SK-N-SH treated with all-trans-retinoic acid at 6 μM for 48 hours (cell line): ENCODE results near the gene BTG1.
A peak's percentile ranks its signal among the peaks of the same experiment; 100 is the strongest.

ENCODE experiments used
- ATAC-seq: fragments of 200-7000 bp; cut with Tn5 transposase; 3 replicates; pipeline ENCODE4 v1.9.1; 2020; ENCODE audit warnings: mild to moderate bottlenecking, moderate library complexity
- BACH2 ChIP-seq: fragments of 250-450 bp; sonication (Bioruptor Pico); IDR thresholded peaks from 2 replicates; pipeline ENCODE4 v1.9.0; 2021; ENCODE audit warnings: mild to moderate bottlenecking, borderline replicate concordance
- CSDC2 ChIP-seq: fragments of 250-450 bp; sonication (Bioruptor Pico); IDR thresholded peaks from 2 replicates; pipeline ENCODE4 v1.5.0; 2020; ENCODE audit warnings: mild to moderate bottlenecking, moderate library complexity
- GLIS3 ChIP-seq: fragments of 250-450 bp; sonication (Bioruptor Pico); IDR thresholded peaks from 2 replicates; pipeline ENCODE4 v1.5.0; 2020; ENCODE audit warnings: mild to moderate bottlenecking, moderate library complexity
- ISL1 ChIP-seq: fragments of 250-450 bp; sonication (Bioruptor Pico); IDR thresholded peaks from 2 replicates; pipeline ENCODE4 v2.1.2; 2022; ENCODE audit warnings: mild to moderate bottlenecking, moderate library complexity
- OSR1 ChIP-seq: fragments of 250-450 bp; sonication (Bioruptor Pico); IDR thresholded peaks from 2 replicates; pipeline ENCODE4 v1.8.0; 2022; ENCODE audit warnings: moderate library complexity, mild to moderate bottlenecking, inconsistent platforms
- SNAI2 ChIP-seq: fragments of 250-450 bp; sonication (Bioruptor Pico); IDR thresholded peaks from 2 replicates; pipeline ENCODE4 v1.5.0; 2020; ENCODE audit warnings: mild to moderate bottlenecking, moderate library complexity
- TCF4 ChIP-seq: fragments of 250-450 bp; sonication (Bioruptor Pico); IDR thresholded peaks from 2 replicates; pipeline ENCODE4 v1.8.0; 2021; ENCODE audit warnings: mild to moderate bottlenecking, moderate library complexity, borderline replicate concordance
- TOX ChIP-seq: fragments of 250-450 bp; sonication (Bioruptor Pico); IDR thresholded peaks from 2 replicates; pipeline ENCODE4 v1.8.0; 2021; ENCODE audit warnings: mild to moderate bottlenecking, moderate library complexity, borderline replicate concordance
- ZC3H10 ChIP-seq: fragments of 250-450 bp; sonication (Bioruptor Pico); IDR thresholded peaks from 2 replicates; pipeline ENCODE4 v1.5.1; 2021; ENCODE audit warnings: mild to moderate bottlenecking, moderate library complexity
- ZFP30 ChIP-seq: fragments of 450-650 bp; formaldehyde crosslinking; IDR thresholded peaks from 2 replicates; pipeline ENCODE4 v1.5.0; 2022; ENCODE audit warnings: mild to moderate bottlenecking, moderate library complexity
- ZNF70 ChIP-seq: fragments of 450-650 bp; formaldehyde crosslinking; IDR thresholded peaks from 2 replicates; pipeline ENCODE4 v1.5.0; 2020; ENCODE audit warnings: mild to moderate bottlenecking, moderate library complexity
- ZNF8 ChIP-seq: fragments of 450-650 bp; formaldehyde crosslinking; IDR thresholded peaks from 2 replicates; pipeline ENCODE4 v1.5.0; 2020; ENCODE audit warnings: mild to moderate bottlenecking, moderate library complexity
- TF ChIP-seq, protein P1 (sequence below): fragments of 250-450 bp; sonication (Bioruptor Pico); IDR thresholded peaks from 2 replicates; pipeline ENCODE4 v1.8.0; 2021; ENCODE audit warnings: low read depth, mild to moderate bottlenecking, moderate library complexity, borderline replicate concordance
- TF ChIP-seq, protein P2 (sequence below): fragments of 250-450 bp; sonication (Bioruptor Pico); IDR thresholded peaks from 2 replicates; pipeline ENCODE4 v1.5.0; 2020; ENCODE audit warnings: mild to moderate bottlenecking, moderate library complexity
- TF ChIP-seq, protein P3 (sequence below): fragments of 250-450 bp; sonication (Bioruptor Pico); IDR thresholded peaks from 2 replicates; pipeline ENCODE4 v1.5.1; 2020; ENCODE audit warnings: low read depth, mild to moderate bottlenecking, moderate library complexity
- TF ChIP-seq, protein P4 (sequence below): fragments of 250-450 bp; sonication (Bioruptor Pico); IDR thresholded peaks from 2 replicates; pipeline ENCODE4 v1.8.0; 2020; ENCODE audit warnings: mild to moderate bottlenecking, moderate library complexity, borderline replicate concordance

Gene BTG1

DNA sequence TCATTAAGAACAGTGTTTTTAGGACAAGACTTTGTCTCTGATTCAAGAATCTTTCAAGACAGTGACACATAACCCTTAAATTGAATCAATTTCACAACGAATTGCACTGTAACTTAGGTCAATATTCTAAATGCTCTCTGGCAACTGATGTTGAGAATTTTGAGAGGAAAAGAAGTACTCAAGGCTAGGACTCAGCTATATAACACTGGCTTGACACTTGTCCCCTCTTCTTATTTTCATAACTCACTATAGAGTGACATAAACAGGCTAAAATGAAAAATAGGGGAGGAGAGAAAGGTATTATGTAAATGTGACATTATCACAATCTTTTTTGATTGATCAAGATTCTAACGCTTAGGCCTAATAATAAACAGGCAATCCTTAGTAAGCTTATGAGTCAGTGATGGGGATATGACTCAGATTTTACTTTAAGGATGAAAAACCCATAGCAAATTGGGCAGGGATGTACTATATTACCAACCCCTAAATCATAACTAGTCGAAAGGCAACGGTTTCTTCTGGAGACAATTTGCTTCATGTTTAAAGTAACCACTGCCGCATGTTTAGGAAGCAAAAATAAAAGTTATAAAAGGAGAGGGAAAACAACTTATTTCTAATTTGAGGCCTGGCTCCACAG lies 10.9 kb downstream of the BTG1 start:
- TF ChIP-seq ZNF8 (CRISPR knock-in tag) (no peak), SNAI2 (CRISPR knock-in tag) (no peak), BACH2 (CRISPR knock-in tag) (no peak), CSDC2 (CRISPR knock-in tag) (no peak), TCF4 (CRISPR knock-in tag) (no peak), ZFP30 (no peak), ZNF70 (CRISPR knock-in tag) (no peak), TOX (CRISPR knock-in tag) (no peak), OSR1 (CRISPR knock-in tag) (no peak), GLIS3 (CRISPR knock-in tag) (no peak)
- TF ChIP-seq, protein P1, sequence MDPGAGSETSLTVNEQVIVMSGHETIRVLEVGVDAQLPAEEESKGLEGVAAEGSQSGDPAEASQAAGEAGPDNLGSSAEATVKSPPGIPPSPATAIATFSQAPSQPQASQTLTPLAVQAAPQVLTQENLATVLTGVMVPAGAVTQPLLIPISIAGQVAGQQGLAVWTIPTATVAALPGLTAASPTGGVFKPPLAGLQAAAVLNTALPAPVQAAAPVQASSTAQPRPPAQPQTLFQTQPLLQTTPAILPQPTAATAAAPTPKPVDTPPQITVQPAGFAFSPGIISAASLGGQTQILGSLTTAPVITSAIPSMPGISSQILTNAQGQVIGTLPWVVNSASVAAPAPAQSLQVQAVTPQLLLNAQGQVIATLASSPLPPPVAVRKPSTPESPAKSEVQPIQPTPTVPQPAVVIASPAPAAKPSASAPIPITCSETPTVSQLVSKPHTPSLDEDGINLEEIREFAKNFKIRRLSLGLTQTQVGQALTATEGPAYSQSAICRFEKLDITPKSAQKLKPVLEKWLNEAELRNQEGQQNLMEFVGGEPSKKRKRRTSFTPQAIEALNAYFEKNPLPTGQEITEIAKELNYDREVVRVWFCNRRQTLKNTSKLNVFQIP, result no peak
- TF ChIP-seq, protein P2, sequence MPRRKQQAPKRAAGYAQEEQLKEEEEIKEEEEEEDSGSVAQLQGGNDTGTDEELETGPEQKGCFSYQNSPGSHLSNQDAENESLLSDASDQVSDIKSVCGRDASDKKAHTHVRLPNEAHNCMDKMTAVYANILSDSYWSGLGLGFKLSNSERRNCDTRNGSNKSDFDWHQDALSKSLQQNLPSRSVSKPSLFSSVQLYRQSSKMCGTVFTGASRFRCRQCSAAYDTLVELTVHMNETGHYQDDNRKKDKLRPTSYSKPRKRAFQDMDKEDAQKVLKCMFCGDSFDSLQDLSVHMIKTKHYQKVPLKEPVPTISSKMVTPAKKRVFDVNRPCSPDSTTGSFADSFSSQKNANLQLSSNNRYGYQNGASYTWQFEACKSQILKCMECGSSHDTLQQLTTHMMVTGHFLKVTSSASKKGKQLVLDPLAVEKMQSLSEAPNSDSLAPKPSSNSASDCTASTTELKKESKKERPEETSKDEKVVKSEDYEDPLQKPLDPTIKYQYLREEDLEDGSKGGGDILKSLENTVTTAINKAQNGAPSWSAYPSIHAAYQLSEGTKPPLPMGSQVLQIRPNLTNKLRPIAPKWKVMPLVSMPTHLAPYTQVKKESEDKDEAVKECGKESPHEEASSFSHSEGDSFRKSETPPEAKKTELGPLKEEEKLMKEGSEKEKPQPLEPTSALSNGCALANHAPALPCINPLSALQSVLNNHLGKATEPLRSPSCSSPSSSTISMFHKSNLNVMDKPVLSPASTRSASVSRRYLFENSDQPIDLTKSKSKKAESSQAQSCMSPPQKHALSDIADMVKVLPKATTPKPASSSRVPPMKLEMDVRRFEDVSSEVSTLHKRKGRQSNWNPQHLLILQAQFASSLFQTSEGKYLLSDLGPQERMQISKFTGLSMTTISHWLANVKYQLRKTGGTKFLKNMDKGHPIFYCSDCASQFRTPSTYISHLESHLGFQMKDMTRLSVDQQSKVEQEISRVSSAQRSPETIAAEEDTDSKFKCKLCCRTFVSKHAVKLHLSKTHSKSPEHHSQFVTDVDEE, result no peak
- TF ChIP-seq, protein P3, sequence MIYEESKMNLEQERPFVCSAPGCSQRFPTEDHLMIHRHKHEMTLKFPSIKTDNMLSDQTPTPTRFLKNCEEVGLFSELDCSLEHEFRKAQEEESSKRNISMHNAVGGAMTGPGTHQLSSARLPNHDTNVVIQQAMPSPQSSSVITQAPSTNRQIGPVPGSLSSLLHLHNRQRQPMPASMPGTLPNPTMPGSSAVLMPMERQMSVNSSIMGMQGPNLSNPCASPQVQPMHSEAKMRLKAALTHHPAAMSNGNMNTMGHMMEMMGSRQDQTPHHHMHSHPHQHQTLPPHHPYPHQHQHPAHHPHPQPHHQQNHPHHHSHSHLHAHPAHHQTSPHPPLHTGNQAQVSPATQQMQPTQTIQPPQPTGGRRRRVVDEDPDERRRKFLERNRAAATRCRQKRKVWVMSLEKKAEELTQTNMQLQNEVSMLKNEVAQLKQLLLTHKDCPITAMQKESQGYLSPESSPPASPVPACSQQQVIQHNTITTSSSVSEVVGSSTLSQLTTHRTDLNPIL (CRISPR knock-in tag), result no peak
- TF ChIP-seq, protein P4, sequence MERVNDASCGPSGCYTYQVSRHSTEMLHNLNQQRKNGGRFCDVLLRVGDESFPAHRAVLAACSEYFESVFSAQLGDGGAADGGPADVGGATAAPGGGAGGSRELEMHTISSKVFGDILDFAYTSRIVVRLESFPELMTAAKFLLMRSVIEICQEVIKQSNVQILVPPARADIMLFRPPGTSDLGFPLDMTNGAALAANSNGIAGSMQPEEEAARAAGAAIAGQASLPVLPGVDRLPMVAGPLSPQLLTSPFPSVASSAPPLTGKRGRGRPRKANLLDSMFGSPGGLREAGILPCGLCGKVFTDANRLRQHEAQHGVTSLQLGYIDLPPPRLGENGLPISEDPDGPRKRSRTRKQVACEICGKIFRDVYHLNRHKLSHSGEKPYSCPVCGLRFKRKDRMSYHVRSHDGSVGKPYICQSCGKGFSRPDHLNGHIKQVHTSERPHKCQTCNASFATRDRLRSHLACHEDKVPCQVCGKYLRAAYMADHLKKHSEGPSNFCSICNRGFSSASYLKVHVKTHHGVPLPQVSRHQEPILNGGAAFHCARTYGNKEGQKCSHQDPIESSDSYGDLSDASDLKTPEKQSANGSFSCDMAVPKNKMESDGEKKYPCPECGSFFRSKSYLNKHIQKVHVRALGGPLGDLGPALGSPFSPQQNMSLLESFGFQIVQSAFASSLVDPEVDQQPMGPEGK, result no peak
- ATAC-seq, result peak; percentile 53

DNA sequence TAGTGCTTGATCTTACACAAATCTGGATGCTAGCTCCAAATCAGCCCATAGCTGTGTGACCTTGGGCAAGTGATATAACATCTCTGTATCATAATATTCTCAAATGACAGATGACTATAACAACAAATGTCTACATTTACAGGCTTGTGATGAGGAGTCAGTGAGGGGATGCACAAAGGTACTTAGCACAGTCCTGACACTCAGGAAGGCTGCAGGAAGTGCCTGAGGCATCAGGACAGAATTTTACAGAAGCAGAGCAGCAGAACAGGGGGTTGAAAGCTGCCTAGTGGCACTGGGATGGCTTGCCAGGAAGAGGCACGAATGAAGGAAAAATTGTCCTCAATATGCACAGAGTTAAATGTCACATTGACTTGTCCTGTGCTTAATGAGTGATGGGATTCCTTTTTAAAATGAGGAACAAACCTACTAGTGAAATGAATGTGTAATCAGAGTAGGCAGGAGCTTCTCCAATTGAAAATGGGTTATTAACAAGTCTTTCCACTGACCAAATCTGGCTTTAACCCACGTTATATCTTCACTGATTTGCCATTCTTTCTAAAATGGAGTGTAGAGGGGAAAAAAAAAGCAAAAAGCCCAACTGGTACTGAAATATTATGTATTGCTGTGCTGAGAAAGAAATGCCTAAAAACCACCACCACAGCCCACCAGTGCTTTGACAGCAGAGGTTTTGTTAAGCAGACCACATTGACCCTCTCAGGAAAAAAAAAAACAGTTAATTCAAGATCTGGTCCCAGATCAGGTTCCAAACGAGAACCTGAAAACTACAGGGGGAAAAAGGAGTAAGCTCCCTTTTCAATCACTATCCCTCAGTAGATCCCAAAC lies 11.6 kb downstream of the BTG1 start:
- peak; percentile 7 for ATAC-seq

DNA sequence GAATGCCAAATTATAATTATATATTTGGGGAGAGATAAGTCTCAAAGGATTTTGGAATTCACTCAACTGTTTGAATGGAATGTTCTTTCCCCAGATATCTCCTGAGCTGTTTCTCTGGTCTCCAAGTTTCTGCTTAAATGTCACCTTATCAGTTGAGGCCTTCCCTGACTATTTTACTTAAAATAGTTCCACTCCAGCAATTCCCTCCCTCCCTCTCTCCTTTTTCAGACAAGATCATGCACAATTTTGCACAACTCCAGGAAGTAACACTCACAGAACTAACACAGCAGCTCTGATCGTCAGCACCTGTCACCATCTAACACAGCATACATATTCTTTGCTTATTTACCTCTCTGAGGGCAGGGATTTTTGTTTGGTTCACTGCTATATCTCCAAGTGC lies 12.5 kb downstream of the BTG1 start:
- TF ChIP-seq, protein P3 (CRISPR knock-in tag), result no peak
- TF ChIP-seq GLIS3 (CRISPR knock-in tag) (no peak), ISL1 (CRISPR knock-in tag) (0 out of 2 replicates have a peak, but pooled peaks have one; percentile 18)
- ATAC-seq, result no peak

More for the DNA sequence above, 11.6 kb downstream of the BTG1 start:
- TF ChIP-seq CSDC2 (CRISPR knock-in tag) (no peak), GLIS3 (CRISPR knock-in tag) (no peak), TCF4 (CRISPR knock-in tag) (no peak), ZC3H10 (CRISPR knock-in tag) (no peak), TOX (CRISPR knock-in tag) (no peak)
- TF ChIP-seq, protein P1, result no peak
